Measurements from ENCODE around the gene IVD.

The IVD gene

GRCh38 chr15:40461958-40462357 lies 56.4 kb downstream of the IVD start:
- DNase-seq = no peak

- no peak for DNase-seq
These were observed 57.7 kb downstream of the IVD start for GRCh38 chr15:40463279-40463678.

- no peak for DNase-seq
These were observed 58.4 kb downstream of the IVD start for GRCh38 chr15:40463886-40464545.

- no peak for DNase-seq
These were observed 59.1 kb downstream of the IVD start for GRCh38 chr15:40464595-40465185.

DNA sequence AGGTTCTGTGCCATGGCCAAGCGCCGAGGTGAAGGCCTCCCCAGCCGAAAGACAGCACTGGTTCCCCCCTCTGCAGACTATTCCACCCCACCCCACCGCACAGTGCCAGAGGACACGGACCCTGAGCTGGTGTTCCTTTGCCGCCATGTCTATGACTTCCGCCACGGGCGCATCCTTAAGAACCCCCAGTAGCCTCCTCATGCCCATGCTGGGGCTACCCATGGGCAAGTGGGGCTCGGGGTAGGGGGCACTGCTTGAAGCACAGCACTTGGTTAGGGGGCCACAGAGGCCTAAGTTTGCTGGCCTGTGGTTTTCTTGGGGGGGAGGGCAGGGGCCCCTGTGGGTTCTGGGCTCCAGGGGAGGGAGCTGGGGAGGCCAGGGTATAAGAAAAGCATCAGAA lies 60.3 kb downstream of the IVD start:
- DNase-seq = no peak

- no peak for DNase-seq
These were observed 61.0 kb downstream of the IVD start for GRCh38 chr15:40466426-40467260.

DNA sequence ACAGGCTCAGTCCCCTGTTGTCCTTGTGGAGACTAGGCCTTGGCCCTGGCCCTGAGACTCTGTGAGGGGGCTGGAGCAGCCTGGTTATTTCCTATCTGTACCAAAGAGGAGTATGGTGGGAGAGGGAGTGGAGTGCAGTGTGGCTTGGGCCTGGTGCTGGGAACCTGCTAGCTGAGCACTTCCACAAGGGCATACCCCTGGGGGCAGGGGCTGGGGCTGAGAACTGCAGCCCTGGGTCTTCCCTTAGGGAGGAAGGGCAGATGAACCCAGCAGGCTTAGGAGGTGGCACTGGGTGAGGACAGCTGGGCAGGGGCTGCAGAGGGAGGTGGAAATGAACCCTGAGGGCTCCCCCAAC lies 61.6 kb downstream of the IVD start:
- no peak for DNase-seq

GRCh38 chr15:40468898-40469331 lies 63.3 kb downstream of the IVD start:
- DNase-seq = no peak

GRCh38 chr15:40469776-40470390 lies 64.3 kb downstream of the IVD start:
- DNase-seq = no peak

- DNase-seq = peak; percentile 44
These were observed 65.0 kb downstream of the IVD start, which contains the start of gene CHST14 for GRCh38 chr15:40470423-40471104. TSS of gene CHST14 (plus strand) at chr15:40470984. CDS start at chr15:40471214, 230 bp downstream.
